Upper lobe of right lung (tissue), 1 donor: ENCODE measurements around the gene GRK1. TPM values are rescaled to one million over a fixed set of nuclear protein-coding genes. Genes with fewer than 3 reads are reported as not detected.

Source experiments
- ATAC-seq: fragments of 200-7000 bp; cut with Tn5 transposase; one replicate; pipeline ENCODE4 v1.9.1; 2020; ENCODE audit warnings: mild to moderate bottlenecking, moderate library complexity
- DNase-seq: peaks from one replicate; pipeline ENCODE4 v3.0.0-alpha.2; 2020
- H3K27ac ChIP-seq: fragments of 200-600 bp; one replicate; pipeline ENCODE4 v1.8.0; 2022
- H3K27me3 ChIP-seq: fragments of 200-600 bp; one replicate; pipeline ENCODE4 v1.8.0; 2022; ENCODE audit warnings: mild to moderate bottlenecking
- H3K36me3 ChIP-seq: fragments of 200-600 bp; one replicate; pipeline ENCODE4 v1.8.0; 2022
- H3K4me1 ChIP-seq: fragments of 200-600 bp; one replicate; pipeline ENCODE4 v1.8.0; 2022
- H3K4me3 ChIP-seq: fragments of 200-600 bp; one replicate; pipeline ENCODE4 v1.8.0; 2022; ENCODE audit warnings: mild to moderate bottlenecking
- H3K9me3 ChIP-seq: fragments of 200-600 bp; one replicate; pipeline ENCODE4 v1.8.0; 2022
- intact Hi-C: fragments of 100-400 bp; cut with DNase I; formaldehyde crosslinking; loops from one replicate; pipeline ENCODE4 v1.11.0; 2022
- total RNA-seq: library from RNA; stranded (reverse); fragmentation: NEBNext Ultra II Directional; extraction: Animal tissue kit (Norgen Biotek cat#: 25700); gene quantifications from one replicate; pipeline ENCODE4 v1.2.1, GENCODE V29; 2021
- TF ChIP-seq, protein P1 (sequence below): fragments of 200-600 bp; IDR thresholded peaks from one replicate; pipeline ENCODE4 v1.8.0; 2022; ENCODE audit warnings: antibody characterized with exemption
- donor health status: DM: no; HTN: yes; CAD: no; lungs with severe emphysema.

GRK1 gene
- total RNA-seq, 1 donor from 2014 or later, result 0.09 TPM

DNA sequence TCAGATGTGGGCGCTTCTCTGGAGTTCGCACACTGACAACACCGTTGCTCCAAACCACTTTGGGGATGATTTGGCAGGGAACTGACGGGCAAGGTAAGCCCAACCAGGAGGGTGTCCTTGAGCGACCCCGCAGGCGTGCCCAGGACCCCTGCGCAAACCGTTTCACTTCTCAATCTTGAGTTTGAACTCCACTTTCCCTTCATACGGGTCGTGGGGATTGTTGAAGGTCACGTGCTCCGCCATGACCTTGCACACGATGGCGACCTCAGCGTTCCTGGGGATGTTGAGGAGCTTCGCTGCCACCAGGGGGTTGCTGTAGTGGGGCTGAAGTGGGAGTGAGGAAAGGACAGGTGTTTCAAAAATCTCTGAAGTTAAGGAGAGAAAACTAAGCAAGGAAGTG lies 17.8 kb upstream of the GRK1 start:
- H3K36me3 ChIP-seq, result no peaks in the 10 kb centered on the region
- no peaks in the 10 kb centered on the region for H3K9me3 ChIP-seq
- no peak overlapping the region for H3K27ac ChIP-seq
- no peak overlapping the region for H3K4me3 ChIP-seq
- H3K27me3 ChIP-seq, result no peaks in the 10 kb centered on the region
- peaks cover 13% of the 10 kb centered on the region for H3K4me1 ChIP-seq
- DNase-seq (peak; percentile 32), ATAC-seq (no peak)
- intact Hi-C loops, result no loop called here
- TF ChIP-seq, protein P1, sequence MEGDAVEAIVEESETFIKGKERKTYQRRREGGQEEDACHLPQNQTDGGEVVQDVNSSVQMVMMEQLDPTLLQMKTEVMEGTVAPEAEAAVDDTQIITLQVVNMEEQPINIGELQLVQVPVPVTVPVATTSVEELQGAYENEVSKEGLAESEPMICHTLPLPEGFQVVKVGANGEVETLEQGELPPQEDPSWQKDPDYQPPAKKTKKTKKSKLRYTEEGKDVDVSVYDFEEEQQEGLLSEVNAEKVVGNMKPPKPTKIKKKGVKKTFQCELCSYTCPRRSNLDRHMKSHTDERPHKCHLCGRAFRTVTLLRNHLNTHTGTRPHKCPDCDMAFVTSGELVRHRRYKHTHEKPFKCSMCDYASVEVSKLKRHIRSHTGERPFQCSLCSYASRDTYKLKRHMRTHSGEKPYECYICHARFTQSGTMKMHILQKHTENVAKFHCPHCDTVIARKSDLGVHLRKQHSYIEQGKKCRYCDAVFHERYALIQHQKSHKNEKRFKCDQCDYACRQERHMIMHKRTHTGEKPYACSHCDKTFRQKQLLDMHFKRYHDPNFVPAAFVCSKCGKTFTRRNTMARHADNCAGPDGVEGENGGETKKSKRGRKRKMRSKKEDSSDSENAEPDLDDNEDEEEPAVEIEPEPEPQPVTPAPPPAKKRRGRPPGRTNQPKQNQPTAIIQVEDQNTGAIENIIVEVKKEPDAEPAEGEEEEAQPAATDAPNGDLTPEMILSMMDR, result no peak

- Histone ChIP-seq H3K4me3 (no peak overlapping the region), H3K36me3 (no peaks in the 10 kb centered on the region), H3K27me3 (no peaks in the 10 kb centered on the region), H3K9me3 (no peaks in the 10 kb centered on the region), H3K4me1 (peaks cover 13% of the 10 kb centered on the region), H3K27ac (no peak overlapping the region)
- intact Hi-C loops, result no loop called here
- TF ChIP-seq, protein P1, result no peak
- ATAC-seq, result peak; percentile 57
- peak; percentile 83 for DNase-seq
Observed at GRCh38 chr13:113650275-113650674, 16.7 kb upstream of the GRK1 start.

DNA sequence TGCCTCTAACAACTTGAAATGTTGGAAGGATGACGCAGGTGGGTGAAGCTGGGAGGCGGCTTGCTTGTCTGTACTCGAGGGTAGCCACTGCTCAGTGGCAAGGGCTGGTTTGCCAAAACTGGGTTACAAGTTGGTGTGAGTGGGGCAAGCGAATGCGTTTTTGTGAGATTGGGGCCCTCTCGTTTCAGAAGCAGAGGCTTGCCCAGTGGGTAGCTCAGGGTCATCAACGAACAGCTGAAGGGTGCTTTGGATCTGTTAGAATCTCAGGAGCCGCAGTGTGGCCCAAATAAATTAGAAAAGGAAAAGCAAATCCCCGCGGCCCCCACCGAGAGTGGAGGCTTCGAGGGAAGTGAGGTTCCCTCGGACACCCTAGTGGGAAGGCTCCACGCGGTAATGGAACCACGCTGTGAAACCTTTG lies 16.3 kb upstream of the GRK1 start:
- TF ChIP-seq, protein P1, result no peak
- no peak for ATAC-seq
- H3K4me1 ChIP-seq, result peaks cover 13% of the 10 kb centered on the region
- no peaks in the 10 kb centered on the region for H3K9me3 ChIP-seq
- H3K27ac ChIP-seq, result no peak overlapping the region
- H3K4me3 ChIP-seq, result no peak overlapping the region
- no peaks in the 10 kb centered on the region for H3K27me3 ChIP-seq
- DNase-seq, result peak; percentile 55
- intact Hi-C loops, result no loop called here
- no peaks in the 10 kb centered on the region for H3K36me3 ChIP-seq

DNA sequence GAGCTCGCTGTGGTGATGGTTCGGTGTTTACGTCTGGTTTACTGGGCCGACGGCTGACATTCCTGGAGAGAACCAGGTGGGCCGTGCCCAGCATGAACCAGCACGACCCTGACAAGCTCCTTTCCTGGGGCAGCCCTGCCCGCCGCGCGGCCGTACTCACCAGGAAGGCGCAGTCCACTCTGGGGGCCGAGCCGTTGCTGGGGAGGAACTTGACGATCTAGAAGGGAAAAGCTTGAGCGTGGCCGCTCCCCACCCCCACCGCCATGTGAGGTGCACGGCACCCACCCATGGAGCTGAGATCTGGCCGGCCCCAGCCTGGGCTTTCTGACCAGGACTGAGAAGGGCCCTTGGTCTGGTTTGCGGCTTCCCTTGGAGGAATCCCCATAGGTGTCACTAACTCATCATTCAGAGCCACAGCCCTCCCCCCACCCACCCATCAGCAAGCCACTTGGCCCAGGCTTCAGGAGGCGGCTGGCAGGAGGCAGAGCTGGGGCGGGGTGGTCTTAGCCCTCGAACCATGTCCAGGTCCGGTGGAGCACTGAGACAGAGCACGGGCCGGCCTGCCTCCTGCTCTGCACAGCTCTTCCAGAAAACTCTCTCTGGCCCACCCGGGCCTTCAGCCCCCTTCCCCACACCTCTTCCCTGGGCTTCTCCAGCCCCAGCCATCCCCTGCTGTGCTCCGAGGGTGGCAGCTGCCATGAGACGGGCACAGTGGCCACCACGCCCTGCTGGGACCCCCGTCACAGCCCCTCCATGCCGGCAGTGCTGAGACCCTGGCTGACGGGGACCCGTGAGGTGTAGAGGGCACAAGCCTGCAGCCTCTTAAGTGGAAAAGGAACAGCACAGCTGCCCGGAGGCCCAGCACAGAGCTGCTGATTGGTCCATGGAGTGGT lies 15.3 kb upstream of the GRK1 start:
- no peaks in the 10 kb centered on the region for H3K36me3 ChIP-seq
- no peaks in the 10 kb centered on the region for H3K27me3 ChIP-seq
- H3K9me3 ChIP-seq, result no peaks in the 10 kb centered on the region
- DNase-seq, result peak; percentile 63
- TF ChIP-seq, protein P1, result no peak
- intact Hi-C loops, result no loop called here
- H3K27ac ChIP-seq, result no peak overlapping the region
- peaks cover 8% of the 10 kb centered on the region for H3K4me1 ChIP-seq
- no peak for ATAC-seq
- H3K4me3 ChIP-seq, result no peak overlapping the region

GRCh38 chr13:113652404-113653263 lies 14.4 kb upstream of the GRK1 start:
- no peak overlapping the region for H3K27ac ChIP-seq
- DNase-seq (peak; percentile 49), ATAC-seq (no peak)
- no peaks in the 10 kb centered on the region for H3K4me1 ChIP-seq
- no peaks in the 10 kb centered on the region for H3K9me3 ChIP-seq
- H3K4me3 ChIP-seq, result no peak overlapping the region
- TF ChIP-seq, protein P1, result no peak
- H3K36me3 ChIP-seq, result no peaks in the 10 kb centered on the region
- intact Hi-C loops, result no loop called here
- H3K27me3 ChIP-seq, result no peaks in the 10 kb centered on the region
